ENCODE measurements around the gene HES4.
"Not testable (repeated sequence)": the region's sequence is repeated elsewhere in the genome, so short reads cannot be mapped to it uniquely, and the experiment has no call there.

HES4 gene

DNA sequence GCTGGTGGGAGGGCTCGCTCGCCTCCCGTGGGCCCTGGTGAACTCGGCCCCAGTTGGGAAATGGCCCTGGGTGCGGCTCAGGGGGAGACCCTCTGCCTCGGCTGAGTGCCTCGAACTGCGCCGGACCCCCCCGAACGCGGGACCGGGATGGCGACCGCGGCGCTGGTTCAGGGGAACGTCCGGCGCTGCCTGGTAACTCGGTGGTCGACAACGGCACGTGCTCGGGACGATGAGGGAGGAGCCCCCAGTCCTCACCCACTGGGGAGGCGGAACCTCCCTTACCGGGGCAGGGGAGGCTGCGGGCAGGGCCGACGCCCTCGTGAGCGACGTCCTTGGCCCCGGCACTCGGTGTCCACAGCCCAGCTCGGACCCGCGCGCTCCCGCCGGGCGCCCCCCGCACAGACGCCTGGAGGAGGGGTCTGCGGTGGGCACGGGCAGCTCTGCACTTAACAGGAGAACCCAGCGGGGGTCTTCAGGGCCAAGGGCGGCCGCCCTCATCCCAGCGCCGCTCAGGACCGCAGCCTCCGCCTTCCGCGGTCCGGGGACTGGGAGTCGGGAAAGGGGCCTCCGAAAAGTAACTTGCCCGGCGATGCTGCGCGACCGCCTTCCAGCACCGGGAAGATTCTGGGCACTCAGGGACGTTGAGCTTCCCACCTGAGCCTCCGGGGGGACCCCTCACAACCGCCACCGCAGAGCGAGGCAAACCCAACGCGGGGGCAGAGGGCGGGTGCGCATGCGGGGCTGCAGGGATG is 1.7 kb downstream of the HES4 start:
- no peak for DNase-seq

DNA sequence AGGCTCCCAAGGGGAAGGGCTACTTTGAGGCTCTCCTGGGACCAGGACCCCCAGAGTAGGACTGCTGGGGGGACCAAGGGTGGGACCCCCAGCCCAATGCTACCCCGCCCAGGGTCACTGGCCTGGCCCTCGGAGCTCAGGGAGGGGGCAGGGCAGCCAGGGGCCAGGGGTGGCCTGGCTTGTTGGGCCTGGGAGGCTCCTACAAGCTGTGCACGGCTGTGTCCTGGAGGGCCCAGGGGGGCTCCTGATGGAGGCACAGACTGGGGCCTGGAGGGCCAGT is 2.2 kb downstream of the HES4 start:
- DNase-seq: no peak

DNA sequence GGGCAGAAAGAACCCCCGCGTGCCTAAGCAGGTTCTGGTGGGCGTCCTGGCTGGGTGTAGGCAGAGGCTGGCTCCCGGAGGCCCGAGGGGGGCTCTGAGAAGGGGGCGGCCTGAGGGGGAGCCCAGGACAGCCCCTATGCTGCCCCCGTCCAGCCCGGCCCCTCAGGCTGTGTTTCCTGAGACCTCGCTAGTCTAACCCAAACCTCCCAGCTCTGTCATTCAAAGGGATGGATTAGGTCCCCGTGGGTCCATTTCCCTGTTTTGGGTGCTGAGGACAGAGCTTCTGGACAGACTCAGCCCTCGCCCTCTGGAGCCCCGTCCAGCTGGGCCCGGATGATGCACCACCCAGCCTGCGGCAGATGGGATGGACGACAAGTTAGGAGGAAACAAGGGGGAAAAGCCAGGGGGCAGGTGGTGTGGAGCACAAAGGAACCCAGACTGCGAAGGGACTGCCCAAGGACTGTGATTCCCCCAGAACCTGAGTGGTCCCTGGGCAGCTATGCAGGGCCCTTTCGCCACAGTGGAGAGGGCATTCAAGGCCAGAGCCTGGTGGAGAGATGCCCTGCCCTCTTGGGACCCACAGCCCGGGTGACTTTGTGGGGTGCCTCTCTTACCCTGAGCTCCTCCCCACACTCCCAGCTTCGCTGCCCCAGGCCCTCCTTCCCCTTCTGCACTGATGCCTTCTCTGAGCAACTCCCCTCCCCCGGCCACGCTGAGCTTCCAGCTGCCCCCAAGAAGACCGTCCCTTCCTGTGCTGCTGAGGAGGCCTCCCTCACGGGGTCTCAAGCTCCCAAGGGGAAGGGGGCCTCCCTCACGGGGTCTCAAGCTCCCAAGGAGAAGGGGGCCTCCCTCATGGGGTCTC is 2.8 kb downstream of the HES4 start:
- no peak for DNase-seq

DNA sequence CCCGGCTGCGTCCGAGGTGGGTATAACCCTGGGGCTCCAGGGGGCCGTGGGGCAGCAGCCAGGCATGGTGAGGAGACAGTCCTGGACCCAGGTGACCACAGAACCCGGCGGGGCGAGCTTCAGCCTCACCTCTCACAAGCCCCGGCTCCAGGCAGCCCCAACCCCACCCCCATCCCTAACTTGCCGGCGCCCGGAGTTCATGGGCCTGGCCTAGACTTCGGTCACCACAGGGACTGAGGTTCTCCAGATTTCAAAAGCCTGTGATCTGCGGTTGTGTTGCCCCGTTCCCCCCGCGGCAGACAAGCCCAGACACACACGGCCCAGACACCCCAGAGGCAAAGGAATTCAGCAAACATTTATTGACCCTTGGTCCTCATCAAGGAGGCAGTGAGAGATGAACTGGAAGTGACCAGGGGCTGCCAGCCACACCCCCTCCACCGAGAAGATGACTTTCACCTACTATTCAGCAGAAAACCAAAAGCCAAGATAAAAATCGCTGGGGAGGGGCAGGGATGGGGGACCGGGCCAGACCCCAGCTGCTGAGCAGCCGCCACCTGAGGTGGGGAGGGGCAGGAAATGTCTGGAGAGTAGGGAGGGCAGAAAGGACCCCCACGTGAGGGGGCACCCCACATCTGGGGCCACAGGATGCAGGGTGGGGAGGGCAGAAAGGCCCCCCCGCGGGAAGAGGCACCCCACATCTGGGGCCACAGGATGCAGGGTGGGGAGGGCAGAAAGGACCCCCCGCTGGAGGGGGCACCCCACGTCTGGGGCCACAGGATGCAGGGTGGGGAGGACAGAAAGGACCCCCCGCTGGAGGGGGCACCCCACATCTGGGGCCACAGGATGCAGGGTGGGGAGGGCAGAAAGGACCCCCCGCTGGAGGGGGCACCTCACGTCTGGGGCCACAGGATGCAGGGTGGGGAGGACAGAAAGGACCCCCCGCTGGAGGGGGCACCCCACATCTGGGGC is 3.9 kb downstream of the HES4 start:
- DNase-seq: no peak

DNA sequence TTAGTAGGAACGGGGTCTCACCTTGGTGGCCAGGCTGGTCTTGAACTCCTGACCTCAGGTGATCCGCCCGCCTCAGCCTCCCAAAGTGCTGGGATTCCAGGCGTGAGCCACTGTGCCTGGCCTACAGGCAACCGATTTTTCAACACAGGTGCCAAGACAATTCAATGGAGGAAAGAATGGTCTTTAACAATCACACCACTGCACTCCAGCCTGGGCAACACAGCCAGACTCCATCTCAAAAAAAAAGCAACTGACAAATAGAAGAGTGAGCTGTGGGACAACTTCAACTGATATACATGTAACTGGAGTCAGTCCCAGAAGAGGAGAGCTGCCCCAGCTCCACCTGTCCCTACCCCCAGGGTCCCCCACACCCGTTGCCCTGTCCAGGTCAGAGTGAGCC is 5.4 kb downstream of the HES4 start:
- not testable (repeated sequence) for DNase-seq

DNA sequence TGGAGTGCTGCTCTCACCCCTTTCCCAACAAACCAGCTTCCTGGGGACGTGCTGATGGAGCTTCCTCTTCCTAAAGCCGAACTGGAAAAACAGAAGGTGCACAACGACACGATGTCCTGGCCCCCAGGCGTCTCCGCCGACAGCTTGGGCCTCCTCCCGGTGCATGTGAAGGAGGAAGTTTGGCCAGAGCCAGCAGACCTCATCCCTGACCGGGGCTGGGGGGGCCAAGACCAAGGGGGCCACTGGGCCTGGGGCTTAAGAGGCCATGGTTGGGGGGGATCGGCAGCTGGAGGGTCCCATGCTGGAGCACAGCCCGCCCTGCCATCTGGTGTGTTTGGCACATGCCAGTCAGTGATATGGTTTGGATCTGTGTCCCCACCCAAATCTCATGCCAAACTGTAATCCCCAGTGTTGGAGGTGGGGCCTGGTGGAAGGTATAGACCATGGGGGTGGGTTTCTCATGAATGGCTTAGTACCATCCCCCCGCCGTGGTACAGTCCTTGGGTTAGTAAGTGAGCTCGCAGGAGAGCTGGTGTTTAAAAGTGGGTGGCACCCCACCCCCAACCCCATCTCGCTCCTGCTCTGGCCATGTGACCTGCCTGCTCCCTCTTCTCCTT is 6.4 kb downstream of the HES4 start:
- DNase-seq: no peak

DNA sequence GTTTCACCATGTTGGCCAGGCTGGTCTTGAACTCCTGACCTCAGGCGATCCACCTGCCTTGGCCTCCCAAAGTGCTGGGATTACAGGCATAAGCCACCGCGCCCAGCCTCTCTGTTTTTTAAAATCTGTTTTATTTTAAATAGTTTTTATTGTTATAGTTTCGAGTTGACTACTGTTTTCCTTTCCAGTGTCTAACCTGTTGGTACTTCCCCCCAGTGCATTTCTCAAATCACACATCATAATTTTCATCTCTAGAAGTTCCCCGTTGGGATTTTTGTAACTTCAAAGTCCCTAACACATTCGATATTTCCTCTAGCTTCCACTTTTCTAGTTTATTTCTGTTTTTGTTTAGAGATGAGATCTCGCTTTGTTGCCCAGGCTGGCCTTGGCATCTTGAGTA is 7.5 kb downstream of the HES4 start:
- no peak for DNase-seq

DNA sequence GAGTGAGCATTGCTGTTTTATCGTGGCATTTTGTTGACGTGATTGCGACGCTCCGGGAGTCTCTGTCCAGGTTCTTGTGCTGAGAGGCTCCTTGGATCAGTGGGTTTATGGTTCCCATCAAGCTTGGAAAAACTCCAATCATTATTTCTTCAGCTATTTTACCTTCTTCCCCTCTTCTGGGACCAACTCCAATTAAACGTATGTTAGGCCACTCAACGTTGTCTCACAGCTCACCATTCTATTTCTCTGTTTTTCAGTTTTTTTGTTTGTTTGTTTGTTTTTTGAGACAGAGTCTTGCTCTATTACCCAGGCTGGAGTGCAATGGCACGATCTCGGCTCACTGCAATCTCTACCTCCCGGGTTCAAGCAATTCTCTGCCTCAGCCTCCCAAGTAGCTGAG is 8.0 kb downstream of the HES4 start:
- no peak for DNase-seq

DNA sequence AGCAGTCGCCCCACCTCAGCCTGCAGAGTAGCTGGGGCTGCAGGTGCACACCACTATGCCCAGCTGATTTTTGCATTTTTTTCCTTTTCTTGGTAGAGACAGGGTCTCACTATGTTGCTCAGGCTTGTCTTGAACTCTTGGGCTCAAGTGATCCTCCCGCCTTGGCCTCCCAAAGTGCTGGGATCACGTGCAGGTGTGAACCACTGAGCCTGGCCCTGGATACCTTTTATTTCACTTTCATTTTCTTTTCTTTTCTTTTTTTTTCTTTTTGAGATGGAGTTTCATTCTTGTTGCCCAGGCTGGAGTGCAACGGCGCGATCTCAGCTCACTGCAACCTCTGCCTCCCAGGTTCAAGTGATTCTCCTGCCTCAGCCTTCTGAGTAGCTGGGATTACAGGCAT is 8.6 kb downstream of the HES4 start:
- DNase-seq: not testable (repeated sequence)

DNA sequence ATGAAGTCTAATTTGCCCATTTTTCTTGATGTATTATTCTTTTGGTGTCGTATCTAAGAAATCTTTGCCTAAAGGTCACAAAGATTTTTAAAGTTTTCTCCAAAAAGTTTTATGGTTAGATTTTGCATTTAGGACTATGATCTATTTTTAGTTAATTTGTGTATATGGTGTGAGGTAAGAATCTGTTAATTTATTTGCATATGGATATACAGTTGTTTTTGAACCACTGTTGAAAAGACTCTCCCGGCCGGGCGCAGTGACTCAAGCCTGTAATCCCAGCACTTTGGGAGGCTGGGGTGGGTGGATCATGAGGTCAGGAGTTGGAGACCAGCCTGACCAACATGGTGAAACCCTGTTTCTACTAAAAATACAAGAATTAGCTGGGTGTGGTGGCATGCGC is 11.8 kb downstream of the HES4 start:
- DNase-seq: not testable (repeated sequence)

DNA sequence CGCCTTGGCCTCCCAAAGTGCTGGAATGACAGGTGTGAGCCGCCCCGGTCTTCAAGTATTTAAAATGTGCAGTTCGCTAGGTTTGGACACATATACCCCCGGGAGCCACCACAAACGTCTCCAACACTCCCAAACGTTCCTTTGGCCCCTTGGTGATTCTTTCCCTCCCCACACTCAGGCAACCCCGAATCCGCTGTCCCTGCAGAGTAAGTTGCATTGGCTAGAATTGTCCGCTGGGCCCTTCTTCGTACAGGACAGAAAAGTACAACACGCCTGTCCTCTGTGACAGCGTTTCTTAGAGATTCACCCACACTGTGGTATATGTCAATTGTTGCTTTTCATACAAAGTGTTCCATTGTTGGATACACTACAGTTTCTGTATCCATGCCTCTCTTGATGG is 14.8 kb downstream of the HES4 start:
- no peak for DNase-seq

DNA sequence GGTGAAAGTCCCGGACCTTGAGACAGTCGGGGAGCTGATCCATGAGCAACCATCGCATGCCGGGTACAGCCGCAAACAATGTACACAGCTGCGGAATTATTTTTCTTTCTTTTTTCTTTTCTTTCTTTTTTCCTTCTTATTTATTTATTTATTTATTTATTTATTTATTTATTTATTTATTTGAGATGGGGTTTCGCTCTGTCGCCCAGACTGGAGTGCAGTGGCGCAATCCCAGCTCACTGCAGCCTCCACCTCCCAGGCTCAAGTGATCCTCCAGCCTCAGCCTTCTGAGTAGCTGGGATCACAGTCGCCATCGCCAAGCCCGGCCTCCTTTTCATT is 15.5 kb downstream of the HES4 start:
- no peak for DNase-seq

DNA sequence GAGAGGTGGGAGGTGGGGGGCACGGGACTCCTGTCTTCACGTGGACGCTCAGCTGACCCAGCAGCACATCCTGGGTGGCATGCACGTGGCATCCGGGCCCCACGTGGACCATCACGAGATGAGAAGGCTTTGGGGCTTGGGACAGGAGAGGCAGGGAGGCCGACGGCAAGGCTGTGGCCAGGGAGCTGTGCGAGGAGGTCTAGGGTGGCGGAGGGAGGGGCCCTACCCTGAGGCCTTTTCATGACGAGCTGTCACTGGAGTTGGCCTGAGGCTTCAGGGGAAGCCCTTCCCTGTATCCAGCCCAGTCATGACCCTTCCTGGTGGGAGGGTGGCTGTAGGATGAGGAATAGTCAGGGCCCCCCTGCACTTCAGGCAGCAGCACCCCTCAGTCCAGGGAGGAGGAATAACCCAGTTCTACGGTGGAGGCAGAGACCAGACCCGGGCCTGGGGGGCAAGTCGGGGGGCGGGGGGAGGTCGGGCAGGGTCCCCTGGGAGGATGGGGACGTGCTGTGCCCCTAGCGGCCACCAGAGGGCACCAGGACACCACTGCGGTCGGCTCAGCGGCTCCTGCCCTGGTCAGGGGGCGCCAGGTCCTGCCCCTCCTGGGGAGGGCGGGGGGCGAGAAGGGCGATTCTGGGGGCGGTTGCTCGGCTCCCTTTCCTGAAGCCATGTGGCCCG is 16.0 kb downstream of the HES4 start:
- peak; percentile 46 for DNase-seq

DNA sequence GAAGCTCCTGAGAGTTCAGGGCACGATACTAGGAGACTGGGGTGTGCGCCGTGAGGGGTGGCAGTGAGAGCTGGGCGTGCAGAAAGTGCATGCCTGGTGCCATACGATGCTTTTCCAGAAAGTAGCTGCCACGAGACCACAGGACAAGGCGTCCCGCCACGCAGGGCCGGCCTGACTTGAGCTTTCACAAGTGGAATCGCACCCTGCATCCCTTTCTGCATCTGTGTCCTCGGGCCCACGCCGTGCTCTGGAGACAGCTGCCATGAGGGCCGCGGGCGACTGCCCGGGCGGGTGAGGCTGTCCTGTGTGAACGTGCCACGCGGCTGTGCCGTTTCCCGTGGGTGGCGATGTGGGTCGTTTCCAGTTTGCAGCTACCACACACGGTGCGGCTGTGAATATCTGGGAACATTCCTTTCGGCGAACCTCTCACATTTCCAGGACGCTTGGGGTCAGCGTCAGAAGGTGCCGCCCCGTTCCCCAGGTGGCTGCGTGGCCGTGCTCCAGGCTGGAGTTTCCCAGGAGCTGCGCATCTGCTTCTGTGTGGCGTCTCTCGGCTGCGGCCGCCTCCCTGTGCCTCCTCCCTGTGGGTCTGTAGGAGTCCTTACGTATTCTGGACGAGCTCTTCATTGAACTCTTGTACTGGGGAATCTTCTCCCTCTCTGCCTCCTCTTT is 17.0 kb downstream of the HES4 start:
- DNase-seq: no peak

DNA sequence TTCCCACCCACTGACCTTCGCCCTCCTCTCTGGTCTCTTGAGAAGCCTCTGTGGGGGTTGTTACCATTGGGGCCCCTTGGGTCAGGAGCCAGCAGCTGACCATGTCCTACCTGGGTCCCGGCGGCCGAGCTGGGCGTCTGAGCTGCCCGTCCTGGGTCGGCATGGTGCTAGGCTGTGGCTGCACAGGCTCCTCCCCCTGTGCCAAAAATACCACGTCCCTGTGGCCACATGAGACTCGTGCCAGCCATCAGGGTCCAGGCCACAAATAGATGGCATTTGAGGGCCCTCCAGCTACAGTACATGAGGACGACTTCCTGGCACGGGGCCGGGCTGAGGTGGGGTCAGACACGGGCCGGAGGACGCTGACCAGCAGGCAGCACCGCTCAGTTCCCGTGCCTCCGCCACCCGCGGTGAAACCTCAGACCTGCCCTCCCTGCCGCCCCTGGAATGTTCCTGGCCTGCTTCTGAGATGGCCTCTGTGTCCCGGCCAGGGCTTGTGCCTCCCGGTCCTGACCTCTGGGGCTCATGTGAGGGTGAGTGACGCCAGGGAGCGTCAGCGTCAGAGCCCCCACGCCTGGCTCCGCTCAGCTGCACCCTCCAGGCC is 17.8 kb downstream of the HES4 start, which contains the start of gene PERM1:
TSS of gene PERM1 (minus strand) at position 139 of the 604 bp plus-strand sequence. CDS start 1,064 bp downstream, outside the sequence.
- DNase-seq: no peak

DNA sequence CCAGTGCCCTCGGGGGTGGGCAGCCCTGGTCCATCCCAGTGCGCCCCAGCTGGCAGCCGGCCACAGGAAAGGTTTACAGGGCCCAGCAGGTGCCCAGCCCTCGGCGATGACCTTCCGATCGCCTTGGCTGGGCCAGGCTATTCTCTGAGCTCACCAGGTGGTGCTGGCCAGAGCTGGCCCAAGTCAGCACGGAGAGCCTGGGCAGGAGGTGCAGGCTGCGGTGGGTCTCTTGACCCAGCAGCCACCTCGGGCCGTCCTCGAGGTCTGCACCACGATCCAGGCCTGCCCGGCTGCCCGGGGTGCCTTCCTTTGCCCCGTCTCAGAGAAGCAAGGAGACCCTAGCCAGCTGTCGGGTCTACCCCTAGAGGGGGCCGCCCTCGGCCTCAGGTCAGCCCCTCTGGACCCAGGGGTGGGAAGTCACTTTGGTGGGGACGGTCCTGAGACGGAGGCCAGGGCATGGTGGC is 18.4 kb downstream of the HES4 start:
- DNase-seq: no peak

DNA sequence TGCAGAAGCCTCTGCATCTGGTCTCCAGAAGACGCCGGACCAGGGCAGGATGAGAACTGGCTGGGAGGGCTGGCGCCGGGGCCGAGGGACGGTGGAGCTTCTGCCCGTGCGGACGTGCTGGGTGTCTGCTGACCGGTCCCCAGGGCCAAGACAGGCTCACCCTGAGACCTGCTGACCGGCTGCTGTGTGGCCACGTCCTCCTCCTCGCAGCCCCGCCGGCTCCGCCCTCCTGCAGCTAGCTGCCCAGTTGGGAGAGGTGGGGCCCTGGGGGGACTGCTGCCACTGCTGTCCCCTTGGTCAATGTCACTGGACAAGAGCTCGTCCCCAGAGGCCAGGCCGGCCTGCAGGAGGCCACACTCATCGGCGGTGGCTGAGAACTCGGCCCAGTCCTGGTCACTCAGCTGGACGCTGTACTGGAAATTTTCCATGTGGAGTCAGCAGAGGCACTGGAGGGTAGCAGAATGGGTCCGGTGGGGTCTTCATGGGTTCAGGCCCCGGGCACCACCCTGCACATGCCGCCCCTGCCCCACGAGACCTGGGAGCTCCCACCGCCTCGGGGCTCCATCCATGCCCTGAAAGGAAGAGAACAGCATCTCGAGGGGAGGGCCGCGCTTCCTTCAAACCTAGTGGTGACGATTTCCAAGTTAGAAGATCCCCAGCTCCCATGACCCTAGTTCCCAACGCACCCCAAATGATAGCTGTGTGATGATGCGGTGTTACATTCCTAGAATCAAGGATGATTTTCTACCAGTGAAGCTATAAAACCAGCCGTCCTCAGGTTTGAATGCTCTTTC is 19.1 kb downstream of the HES4 start:
- DNase-seq: no peak

DNA sequence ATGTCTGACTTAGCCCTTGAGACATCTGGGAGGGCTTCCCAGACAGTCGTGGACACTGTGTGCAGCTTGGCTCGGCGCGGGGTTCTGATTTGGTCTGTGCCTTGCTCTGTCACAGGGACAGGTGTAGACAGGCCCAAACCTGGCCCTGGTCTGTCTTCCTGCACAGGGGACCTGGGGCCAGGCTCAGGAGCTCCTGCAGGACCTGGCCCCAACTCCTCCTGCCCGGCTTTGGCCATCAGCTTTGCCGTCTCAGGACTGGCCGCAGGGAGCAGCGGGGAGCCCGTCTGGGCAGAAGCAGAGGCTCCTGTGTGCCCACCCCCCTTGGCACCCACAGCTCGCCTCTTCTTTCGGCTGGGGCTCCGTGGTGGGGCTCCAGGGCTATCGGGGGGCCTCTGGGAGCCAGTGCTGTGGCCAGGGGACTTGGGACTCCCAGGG is 19.7 kb downstream of the HES4 start:
- DNase-seq: no peak

DNA sequence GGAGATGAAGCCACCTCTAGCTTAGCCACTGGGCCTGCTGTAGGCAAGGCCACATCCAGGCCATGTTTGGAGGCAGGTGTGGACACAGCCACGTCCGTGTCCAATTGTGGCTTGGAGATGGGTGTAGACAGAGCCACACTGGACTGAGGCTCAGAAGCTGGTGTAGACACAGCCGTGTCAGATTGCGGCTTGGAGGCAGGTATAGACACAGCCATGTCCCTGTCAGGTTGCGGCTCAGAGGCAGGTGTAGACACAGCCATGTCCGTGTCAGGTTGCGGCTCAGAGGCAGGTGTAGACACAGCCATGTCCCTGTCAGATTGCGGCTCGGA is 20.2 kb downstream of the HES4 start:
- DNase-seq: no peak
